H9 (cell line): ENCODE results near the gene PHEX. TPM values are rescaled to one million over a fixed set of nuclear protein-coding genes. Genes with fewer than 3 reads are reported as not detected.

Experiments used
- DNase-seq: peaks from one replicate; pipeline ENCODE4 v3.0.0-alpha.2; 2017
- H2AFZ ChIP-seq: one replicate; pipeline ENCODE4 v1.6.1; 2013; ENCODE audit warnings: mild to moderate bottlenecking, low read length, control low read depth, moderate library complexity
- H2AK5ac ChIP-seq: 2 replicates; pipeline ENCODE4 v1.6.1; 2013; ENCODE audit warnings: low read length, control low read depth, mixed read lengths; ENCODE audit not compliant: insufficient read length
- H2BK120ac ChIP-seq: one replicate; pipeline ENCODE4 v1.6.1; 2013; ENCODE audit warnings: low read depth, mild to moderate bottlenecking, low read length, control low read depth, inconsistent platforms; ENCODE audit not compliant: poor library complexity, severe bottlenecking
- H2BK12ac ChIP-seq: 2 replicates; pipeline ENCODE4 v1.6.1; 2013; ENCODE audit warnings: low read length, control low read depth, mixed read lengths, low read depth; ENCODE audit not compliant: insufficient read length
- H2BK15ac ChIP-seq: 2 replicates; pipeline ENCODE4 v1.6.1; 2013; ENCODE audit warnings: low read depth, low read length, control low read depth
- H2BK20ac ChIP-seq: one replicate; pipeline ENCODE4 v1.6.1; 2013; ENCODE audit warnings: low read depth, mild to moderate bottlenecking, low read length, control low read depth, inconsistent platforms; ENCODE audit not compliant: poor library complexity, severe bottlenecking
- H2BK5ac ChIP-seq: 2 replicates; pipeline ENCODE4 v1.6.1; 2013; ENCODE audit warnings: low read length, control low read depth, mixed read lengths; ENCODE audit not compliant: insufficient read length
- H3K14ac ChIP-seq: 2 replicates; pipeline ENCODE4 v1.6.1; 2013; ENCODE audit warnings: low read length, control low read depth; ENCODE audit not compliant: insufficient read depth
- H3K18ac ChIP-seq: 2 replicates; pipeline ENCODE4 v1.6.1; 2013; ENCODE audit warnings: low read depth, mild to moderate bottlenecking, mixed read lengths, low read length, control low read depth; ENCODE audit not compliant: insufficient read length
- H3K23ac ChIP-seq: 2 replicates; pipeline ENCODE4 v1.6.1; 2013; ENCODE audit warnings: low read length, control low read depth, mixed read lengths, low read depth; ENCODE audit not compliant: insufficient read length
- H3K23me2 ChIP-seq: 2 replicates; pipeline ENCODE4 v1.6.1; 2013; ENCODE audit warnings: low read depth, mild to moderate bottlenecking, mixed read lengths, low read length, control low read depth; ENCODE audit not compliant: insufficient read length, poor library complexity, severe bottlenecking
- H3K27ac ChIP-seq: 2 replicates; pipeline ENCODE4 v1.5.1; 2013; ENCODE audit warnings: low read length, control low read depth, mixed read lengths, low read depth; ENCODE audit not compliant: insufficient read length
- H3K27me3 ChIP-seq: 2 replicates; pipeline ENCODE4 v1.6.1; 2013; ENCODE audit warnings: low read length, control low read depth, inconsistent platforms; ENCODE audit not compliant: insufficient read depth
- H3K4ac ChIP-seq: 2 replicates; pipeline ENCODE4 v1.6.1; 2013; ENCODE audit warnings: low read depth, mild to moderate bottlenecking, control low read depth, inconsistent platforms, low read length, moderate library complexity
- H3K4me1 ChIP-seq: 2 replicates; pipeline ENCODE4 v1.6.1; 2013; ENCODE audit warnings: low read length, control low read depth, inconsistent platforms; ENCODE audit not compliant: insufficient read depth
- H3K4me2 ChIP-seq: 2 replicates; pipeline ENCODE4 v1.6.1; 2013; ENCODE audit warnings: low read length, control low read depth, mixed read lengths; ENCODE audit not compliant: insufficient read length, insufficient read depth
- H3K56ac ChIP-seq: 2 replicates; pipeline ENCODE4 v1.6.1; 2013; ENCODE audit warnings: low read depth, mild to moderate bottlenecking, mixed read lengths, low read length, control low read depth; ENCODE audit not compliant: insufficient read length
- H3K79me1 ChIP-seq: 2 replicates; pipeline ENCODE4 v1.6.1; 2013; ENCODE audit warnings: low read depth, mild to moderate bottlenecking, moderate library complexity, low read length, control low read depth, inconsistent platforms; ENCODE audit not compliant: insufficient read depth, poor library complexity, severe bottlenecking
- H3K79me2 ChIP-seq: 2 replicates; pipeline ENCODE4 v1.6.1; 2013; ENCODE audit warnings: low read length, control low read depth, inconsistent platforms; ENCODE audit not compliant: insufficient read depth
- H3K9ac ChIP-seq: 2 replicates; pipeline ENCODE4 v1.6.1; 2013; ENCODE audit warnings: low read length, control low read depth, mixed read lengths; ENCODE audit not compliant: insufficient read length; ENCODE audit errors: extremely low read depth
- H3K9me3 ChIP-seq: one replicate; pipeline ENCODE4 v1.6.1; 2013; ENCODE audit warnings: low read depth, low read length, inconsistent platforms; ENCODE audit not compliant: control insufficient read depth
- H3T11ph ChIP-seq: one replicate; pipeline ENCODE4 v1.6.1; 2013; ENCODE audit warnings: mild to moderate bottlenecking, low read length, control low read depth, inconsistent platforms
- H4K20me1 ChIP-seq: one replicate; pipeline ENCODE4 v1.6.1; 2013; ENCODE audit not compliant: control insufficient read depth, insufficient read length, insufficient read depth
- H4K5ac ChIP-seq: 2 replicates; pipeline ENCODE4 v1.6.1; 2013; ENCODE audit warnings: low read depth, mild to moderate bottlenecking, mixed read lengths, low read length, control low read depth; ENCODE audit not compliant: insufficient read length
- H4K8ac ChIP-seq: replicated peaks from 2 replicates; pipeline ENCODE4 v1.6.1; 2013; ENCODE audit warnings: low read length, control low read depth, mixed read lengths, low read depth; ENCODE audit not compliant: insufficient read length
- H4K91ac ChIP-seq: 2 replicates; pipeline ENCODE4 v1.6.1; 2013; ENCODE audit warnings: low read depth, mild to moderate bottlenecking, moderate library complexity, mixed read lengths, low read length, control low read depth; ENCODE audit not compliant: insufficient read length
- H3K27ac Mint-ChIP-seq, 3 experiments: 2 replicates in 2 of 3; 3 replicates in 1 of 3; pipeline ENCODE4 v1.8.0; 2020 to 2021; ENCODE audit warnings: mixed read lengths in 3 of 3, mild to moderate bottlenecking in 1 of 3, moderate library complexity in 1 of 3
- H3K27me3 Mint-ChIP-seq: 2 replicates; pipeline ENCODE4 v1.8.0; 2021; ENCODE audit warnings: low read depth, mild to moderate bottlenecking, moderate library complexity, mixed read lengths
- H3K36me3 Mint-ChIP-seq, 3 experiments: 2 replicates in 2 of 3; 3 replicates in 1 of 3; pipeline ENCODE4 v1.8.0; 2020 to 2021; ENCODE audit warnings: low read depth in 3 of 3, mixed read lengths in 3 of 3; ENCODE audit not compliant: insufficient read depth in 1 of 3
- H3K4me1 Mint-ChIP-seq, 2 experiments: 2 replicates each; pipeline ENCODE4 v1.8.0; 2020; ENCODE audit warnings: mixed read lengths in 2 of 2
- H3K4me3 Mint-ChIP-seq, 2 experiments: 2 replicates in 1 of 2; 3 replicates in 1 of 2; pipeline ENCODE4 v1.8.0; 2020 to 2021; ENCODE audit warnings: mild to moderate bottlenecking in 2 of 2, mixed read lengths in 2 of 2, moderate library complexity in 1 of 2
- H3K9me3 Mint-ChIP-seq, 2 experiments: 2 replicates in 1 of 2; 3 replicates in 1 of 2; pipeline ENCODE4 v1.8.0; 2020; ENCODE audit warnings: mild to moderate bottlenecking in 2 of 2, mixed read lengths in 2 of 2, moderate library complexity in 1 of 2
- CTCF ChIP-seq: fragments of 200-600 bp; sonication (generic); conservative IDR thresholded peaks from 3 replicates; pipeline ENCODE4 v1.8.0; 2021; ENCODE audit warnings: antibody characterized with exemption, mild to moderate bottlenecking
- WGBS: extraction: QIAGEN DNeasy Blood & Tissue Kit; methylation state at CpG from one replicate; pipeline ENCODE4 v1.1.7; 2013; ENCODE audit warnings: missing lambda C conversion rate, low lambda C conversion rate, mixed read lengths; ENCODE audit not compliant: insufficient read length; ENCODE audit errors: extremely low coverage; 5-methylcytosine and 5-hydroxymethylcytosine counted together
- total RNA-seq: library from RNA; stranded (reverse); gene quantifications from 2 replicates; pipeline ENCODE4 v1.2.1, GENCODE V29; 2021

Gene PHEX
- total RNA-seq, 1 experiment from 2014 or later: 0.11 TPM

GRCh38 chrX:22033818-22034217 lies 1.7 kb downstream of the PHEX start:
- no peak overlapping the region for H2BK20ac ChIP-seq
- H3K9me3 Mint-ChIP-seq: peaks cover 3 to 29% of the 10 kb centered on the region in 2 experiments; a peak in 4 of 5 replicates

More at GRCh38 chrX:22033818-22034217, 1.7 kb downstream of the PHEX start:
- DNase-seq: no peak
- Histone ChIP-seq H4K8ac (no peak overlapping the region), H2BK12ac (no peak overlapping the region), H4K5ac (no peak overlapping the region), H3K56ac (no peak overlapping the region), H4K91ac (no peak overlapping the region), H2AFZ (no peak overlapping the region), H3K9me3 (no peaks in the 10 kb centered on the region), H3K23me2 (no peaks in the 10 kb centered on the region), H3K23ac (no peak overlapping the region), H2BK120ac (no peak overlapping the region), H3K9ac (no peak overlapping the region), H3K4ac (no peak overlapping the region), H2BK5ac (no peak overlapping the region), H3K27ac (no peak overlapping the region), H4K20me1 (no peaks in the 10 kb centered on the region), H3K79me2 (no peaks in the 10 kb centered on the region), H3K79me1 (no peaks in the 10 kb centered on the region), H3K27me3 (no peaks in the 10 kb centered on the region), H2AK5ac (no peak overlapping the region), H3T11ph (no peak overlapping the region), H3K14ac (no peak overlapping the region), H3K18ac (no peak overlapping the region), H3K4me2 (no peak overlapping the region), H3K4me1 (peaks cover 9% of the 10 kb centered on the region; the same call in 1 of the 2 replicates), H2BK15ac (no peak overlapping the region)
- Mint-ChIP-seq H3K27ac (no peak overlapping the region), H3K36me3 (peaks cover 0 to 2% (median 0%) of the 10 kb centered on the region in 3 experiments; a peak in 1 of 7 replicates), H3K4me1 (peaks cover 35 to 37% of the 10 kb centered on the region in 2 experiments), H3K4me3 (no peak overlapping the region), H3K27me3 (peaks cover 1% of the 10 kb centered on the region; the same call in 1 of the 2 replicates)
- WGBS: no CpG with 5 or more reads among the region's 5 CpGs
- TF ChIP-seq CTCF: no peak
